Lower leg skin (tissue), 4 donors: ENCODE measurements around the gene CSNK2A3. TPM values are rescaled to one million over a fixed set of nuclear protein-coding genes. Genes with fewer than 3 reads are reported as not detected.

Experiments used
- DNase-seq, 2 donors: peaks; one replicate each; pipeline ENCODE4 v3.0.0-alpha.2; 2019; ENCODE audit warnings: low spot score in 2 of 2
- H3K4me3 ChIP-seq: fragments of 200-600 bp; sonication (generic); 2 replicates; pipeline ENCODE4 v1.5.1; 2017; ENCODE audit warnings: mild to moderate bottlenecking, low read depth; ENCODE audit not compliant: poor library complexity, severe bottlenecking
- POLR2A ChIP-seq, 2 donors: fragments of 450-650 bp; IDR thresholded peaks; one replicate each; pipeline ENCODE4 v1.6.1; 2016 to 2017; ENCODE audit warnings: antibody characterized with exemption in 2 of 2, mild to moderate bottlenecking in 1 of 2, moderate library complexity in 1 of 2
- WGBS, 2 donors: methylation state at CpG; one replicate each; pipeline ENCODE4 v1.1.5; 2018; 5-methylcytosine and 5-hydroxymethylcytosine counted together
- intact Hi-C: fragments of 100-400 bp; cut with DNase I; formaldehyde crosslinking; loops from one replicate; pipeline ENCODE4 v1.15.0; 2023; ENCODE audit warnings: low total_unique reads
- total RNA-seq, 4 donors: library from RNA; depleted of rRNA; stranded (reverse); fragments of >200 nt; gene quantifications; one replicate each; pipeline ENCODE4 v1.1.0, GENCODE V29; 2016
- TF ChIP-seq, protein P1 (sequence below), 3 donors: fragments of 450-650 bp; IDR thresholded peaks; one replicate each; pipeline ENCODE4 v1.5.1; 2016; ENCODE audit warnings: antibody characterized with exemption in 3 of 3, mild to moderate bottlenecking in 3 of 3, moderate library complexity in 2 of 3

The CSNK2A3 gene
- total RNA-seq, 4 donors from 2014 or later = 0.49 to 3.0 (median 0.84) TPM

DNA sequence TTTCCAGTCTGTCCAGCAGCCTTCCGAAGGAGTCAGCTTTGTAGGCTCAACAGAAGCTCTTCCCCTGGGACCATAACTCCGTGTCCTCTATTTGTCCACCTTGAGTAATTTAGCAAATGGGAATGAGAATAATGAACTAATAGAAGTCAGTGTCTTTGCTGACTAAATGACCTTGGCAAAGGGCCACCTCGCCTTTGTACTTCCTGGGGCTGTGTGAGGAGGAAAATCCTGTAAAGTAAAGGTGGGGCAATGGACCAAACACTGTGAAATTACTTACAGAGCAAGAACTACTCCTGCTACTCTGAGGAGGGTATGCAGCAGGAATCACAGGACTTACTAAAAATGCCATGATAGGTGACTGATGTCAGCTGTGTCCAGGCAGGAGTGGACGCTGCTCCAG is 36.2 kb upstream of the CSNK2A3 start:
- intact Hi-C loops = no loop called here
- WGBS, 2 donors = 82 to 86% methylated on average over 4 of the region's 4 CpGs
- DNase-seq = peak in 1 of 2 donors; percentile 69
- no peak for TF ChIP-seq POLR2A (IDR thresholded peaks at IDR 0.05)
- TF ChIP-seq, protein P1, sequence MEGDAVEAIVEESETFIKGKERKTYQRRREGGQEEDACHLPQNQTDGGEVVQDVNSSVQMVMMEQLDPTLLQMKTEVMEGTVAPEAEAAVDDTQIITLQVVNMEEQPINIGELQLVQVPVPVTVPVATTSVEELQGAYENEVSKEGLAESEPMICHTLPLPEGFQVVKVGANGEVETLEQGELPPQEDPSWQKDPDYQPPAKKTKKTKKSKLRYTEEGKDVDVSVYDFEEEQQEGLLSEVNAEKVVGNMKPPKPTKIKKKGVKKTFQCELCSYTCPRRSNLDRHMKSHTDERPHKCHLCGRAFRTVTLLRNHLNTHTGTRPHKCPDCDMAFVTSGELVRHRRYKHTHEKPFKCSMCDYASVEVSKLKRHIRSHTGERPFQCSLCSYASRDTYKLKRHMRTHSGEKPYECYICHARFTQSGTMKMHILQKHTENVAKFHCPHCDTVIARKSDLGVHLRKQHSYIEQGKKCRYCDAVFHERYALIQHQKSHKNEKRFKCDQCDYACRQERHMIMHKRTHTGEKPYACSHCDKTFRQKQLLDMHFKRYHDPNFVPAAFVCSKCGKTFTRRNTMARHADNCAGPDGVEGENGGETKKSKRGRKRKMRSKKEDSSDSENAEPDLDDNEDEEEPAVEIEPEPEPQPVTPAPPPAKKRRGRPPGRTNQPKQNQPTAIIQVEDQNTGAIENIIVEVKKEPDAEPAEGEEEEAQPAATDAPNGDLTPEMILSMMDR (IDR thresholded peaks at IDR 0.05) = no peak
- no peak overlapping the region for H3K4me3 ChIP-seq

DNA sequence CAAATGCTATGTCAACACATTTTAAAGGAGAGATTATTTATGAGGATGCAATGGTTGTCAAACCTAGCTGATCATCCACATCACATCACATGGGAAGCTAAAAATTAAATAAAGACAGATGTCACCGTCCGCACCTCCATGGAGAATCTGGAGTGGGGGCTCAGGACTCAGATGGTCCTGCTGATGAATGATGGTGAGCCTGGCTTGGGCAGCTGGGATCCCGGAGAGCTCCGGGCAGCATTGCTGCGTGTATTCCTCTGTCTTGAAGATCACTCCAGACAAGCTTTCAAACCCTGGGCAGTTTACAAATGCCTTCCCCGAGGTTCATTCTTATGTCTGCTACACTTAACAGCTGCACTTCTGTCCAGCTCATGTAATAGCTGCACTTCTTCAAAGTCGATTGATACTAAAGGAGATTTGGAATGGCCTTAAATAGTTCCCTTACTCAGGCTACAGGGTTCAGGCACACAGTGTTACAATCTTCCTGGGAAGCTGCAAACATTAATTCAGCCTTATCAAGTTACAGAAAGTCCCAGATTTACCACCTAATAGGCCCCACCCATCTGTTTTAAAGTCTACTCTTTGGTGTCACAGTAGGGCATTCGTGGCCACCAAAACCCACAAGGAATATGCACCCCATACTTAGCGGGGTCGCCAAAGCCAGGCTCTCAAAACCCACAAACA is 34.7 kb upstream of the CSNK2A3 start:
- intact Hi-C loops = no loop called here
- WGBS, 2 donors = 86 to 87% methylated on average over 10 of the region's 10 CpGs

DNA sequence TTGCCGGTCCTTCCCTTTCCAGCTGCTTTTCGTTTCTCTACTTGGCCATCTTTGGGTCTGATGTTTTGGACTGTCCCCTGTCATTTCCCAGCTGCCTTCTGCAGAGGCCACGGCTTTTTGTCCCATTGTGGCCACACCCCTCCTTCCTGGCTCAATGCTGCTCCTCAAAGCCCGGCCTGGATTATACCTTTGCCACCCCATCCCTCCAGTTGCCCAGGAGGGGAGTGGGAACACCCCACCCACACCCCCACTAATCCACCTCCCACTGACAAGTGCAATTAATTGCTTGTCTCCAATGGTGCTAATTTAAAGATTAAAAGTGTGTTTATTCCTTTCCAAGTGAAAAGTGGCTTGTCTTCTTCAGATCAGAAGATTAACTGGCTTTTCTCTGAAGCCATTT is 34.2 kb upstream of the CSNK2A3 start:
- DNase-seq = peak in 1 of 2 donors; percentile 49
- WGBS, 2 donors = 55 to 60% methylated on average over 4 of the region's 4 CpGs
- H3K4me3 ChIP-seq = no peak overlapping the region
- intact Hi-C loops = no loop called here
- no peak for TF ChIP-seq POLR2A (IDR thresholded peaks at IDR 0.05)
- TF ChIP-seq, protein P1 (IDR thresholded peaks at IDR 0.05) = no peak

More for the DNA sequence above, 34.7 kb upstream of the CSNK2A3 start:
- TF ChIP-seq POLR2A (IDR thresholded peaks at IDR 0.05) = no peak
- TF ChIP-seq, protein P1 (IDR thresholded peaks at IDR 0.05) = no peak
- peak in 1 of 2 donors; percentile 26 for DNase-seq
- H3K4me3 ChIP-seq = no peak overlapping the region

DNA sequence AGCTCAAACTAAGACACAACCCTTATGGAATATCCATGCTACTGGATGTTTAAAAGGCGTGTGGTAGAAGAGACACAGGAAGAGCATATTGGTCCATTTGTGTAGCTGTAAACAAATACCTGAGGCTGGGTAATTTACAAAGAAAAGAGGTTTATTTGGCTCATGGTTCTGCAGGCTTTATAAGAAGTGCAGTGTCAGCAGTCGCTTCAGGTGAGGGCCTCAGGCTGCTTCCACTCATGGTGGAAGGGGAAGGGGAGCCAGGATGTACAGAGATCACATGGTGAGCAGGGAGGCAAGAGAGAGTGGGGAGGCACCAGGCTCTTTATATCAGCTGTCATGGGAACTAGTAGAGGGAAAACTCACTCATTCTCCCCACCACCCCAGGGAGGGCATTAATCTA is 31.8 kb upstream of the CSNK2A3 start:
- intact Hi-C loops = no loop called here
- TF ChIP-seq POLR2A (IDR thresholded peaks at IDR 0.05) = no peak
- TF ChIP-seq, protein P1 (IDR thresholded peaks at IDR 0.05) = no peak
- 92 to 98% methylated on average over 2 of the region's 2 CpGs for WGBS, 2 donors
- DNase-seq = no peak
- H3K4me3 ChIP-seq = no peak overlapping the region

DNA sequence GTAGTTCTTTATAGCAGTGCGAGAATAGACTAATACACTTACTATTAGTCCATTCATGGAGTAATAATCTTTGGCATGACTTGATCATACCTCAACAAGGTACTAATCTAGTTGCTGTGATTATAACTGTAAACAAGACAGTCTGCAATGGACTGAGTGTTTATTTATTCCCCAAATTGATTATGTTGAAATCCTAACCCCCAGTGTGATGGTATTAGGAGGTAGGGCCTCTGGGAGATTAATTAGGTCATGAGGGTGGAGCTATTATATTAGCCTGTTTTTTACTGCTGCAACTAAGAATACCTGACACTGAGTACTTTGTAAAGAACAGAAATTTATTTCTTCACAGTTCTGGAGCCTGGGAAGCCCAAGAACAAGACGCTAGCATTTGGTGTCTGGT is 30.9 kb upstream of the CSNK2A3 start:
- 92% methylated on average over 2 of the region's 2 CpGs for WGBS, 2 donors
- H3K4me3 ChIP-seq = no peak overlapping the region
- TF ChIP-seq, protein P1 (IDR thresholded peaks at IDR 0.05) = no peak
- no peak for TF ChIP-seq POLR2A (IDR thresholded peaks at IDR 0.05)
- DNase-seq = no peak
- intact Hi-C loops = no loop called here
